Measurements from ENCODE around the gene PRSS53.
A peak's percentile ranks its signal among the peaks of the same experiment; 100 is the strongest.

The PRSS53 gene

GRCh38 chr16:31081428-31082351 lies 7.1 kb downstream of the PRSS53 start:
- H3K4me3 ChIP-seq (ENCODE audit: low read length), result no peak overlapping the region

GRCh38 chr16:31080756-31081419 lies 7.9 kb downstream of the PRSS53 start:
- H3K4me3 ChIP-seq (ENCODE audit: low read length), result no peak overlapping the region
- DNase-seq (ENCODE audit: low read depth, low spot score), result no peak

More at GRCh38 chr16:31081428-31082351, 7.1 kb downstream of the PRSS53 start:
- no peak for DNase-seq (ENCODE audit: low read depth, low spot score)

GRCh38 chr16:31080035-31080629 lies 8.6 kb downstream of the PRSS53 start:
- DNase-seq (ENCODE audit: low read depth, low spot score), result no peak
- H3K4me3 ChIP-seq (ENCODE audit: low read length), result no peak overlapping the region

- H3K4me3 ChIP-seq (ENCODE audit: low read length), result no peak overlapping the region
- no peak for DNase-seq (ENCODE audit: low read depth, low spot score)
Measured at GRCh38 chr16:31079342-31079944, 9.3 kb downstream of the PRSS53 start.

- H3K4me3 ChIP-seq (ENCODE audit: low read length), result no peak overlapping the region
- DNase-seq (ENCODE audit: low read depth, low spot score), result no peak
Measured at GRCh38 chr16:31078597-31079341, 10.0 kb downstream of the PRSS53 start.

GRCh38 chr16:31077592-31078396 lies 10.9 kb downstream of the PRSS53 start:
- no peak for DNase-seq (ENCODE audit: low read depth, low spot score)
- H3K4me3 ChIP-seq (ENCODE audit: low read length), result no peak overlapping the region

- no peak for DNase-seq (ENCODE audit: low read depth, low spot score)
Measured at GRCh38 chr16:31077024-31077423, 11.7 kb downstream of the PRSS53 start.

GRCh38 chr16:31076319-31076718 lies 12.4 kb downstream of the PRSS53 start:
- no peak overlapping the region for H3K4me3 ChIP-seq (ENCODE audit: low read length)
- DNase-seq (ENCODE audit: low read depth, low spot score), result no peak

More at GRCh38 chr16:31077024-31077423, 11.7 kb downstream of the PRSS53 start:
- H3K4me3 ChIP-seq (ENCODE audit: low read length), result no peak overlapping the region

- no peak for DNase-seq (ENCODE audit: low read depth, low spot score)
Measured at GRCh38 chr16:31074814-31075183, 13.9 kb downstream of the PRSS53 start.

GRCh38 chr16:31073970-31074813 lies 14.6 kb downstream of the PRSS53 start, which contains the start of the genes ZNF646 and ZNF668:
Gene ZNF646 (plus strand): TSS chr16:31074422. CDS start chr16:31076325, 1,903 bp downstream.
Gene ZNF668 (minus strand): TSS chr16:31074240. CDS start chr16:31064459, 9,781 bp downstream.
- DNase-seq (ENCODE audit: low read depth, low spot score), result peak; percentile 99

More at GRCh38 chr16:31074814-31075183, 13.9 kb downstream of the PRSS53 start:
- H3K4me3 ChIP-seq (ENCODE audit: low read length), result peak overlapping the region; percentile 98

GRCh38 chr16:31073142-31073969 lies 15.4 kb downstream of the PRSS53 start:
- DNase-seq (ENCODE audit: low read depth, low spot score), result peak; percentile 82
- peak overlapping the region; percentile 98 for H3K4me3 ChIP-seq (ENCODE audit: low read length)

More at GRCh38 chr16:31073970-31074813, 14.6 kb downstream of the PRSS53 start, which contains the start of the genes ZNF646 and ZNF668:
- peak within 1 kb of the TSS; percentile 98 for H3K4me3 ChIP-seq (ENCODE audit: low read length)

GRCh38 chr16:31072540-31073141 lies 16.1 kb downstream of the PRSS53 start:
- peak overlapping the region; percentile 98 for H3K4me3 ChIP-seq (ENCODE audit: low read length)
- DNase-seq (ENCODE audit: low read depth, low spot score), result peak; percentile 45

- H3K4me3 ChIP-seq (ENCODE audit: low read length), result peak overlapping the region; percentile 98
- DNase-seq (ENCODE audit: low read depth, low spot score), result no peak
Measured at GRCh38 chr16:31071861-31072260, 16.9 kb downstream of the PRSS53 start.

GRCh38 chr16:31067342-31067741 lies 21.4 kb downstream of the PRSS53 start:
- no peak for DNase-seq (ENCODE audit: low read depth, low spot score)

GRCh38 chr16:31064882-31065461 lies 23.8 kb downstream of the PRSS53 start:
- H3K4me3 ChIP-seq (ENCODE audit: low read length), result no peak overlapping the region; the same call in 1 of the 2 replicates
- DNase-seq (ENCODE audit: low read depth, low spot score), result no peak

More at GRCh38 chr16:31067342-31067741, 21.4 kb downstream of the PRSS53 start:
- H3K4me3 ChIP-seq (ENCODE audit: low read length), result no peak overlapping the region

All from Jurkat, Clone E6-1 (cell line).